Adrenal gland (tissue), 5 donors: Measurements from ENCODE around the gene SORD.

Source experiments
- POLR2A ChIP-seq, 2 donors: fragments of 450-650 bp; IDR thresholded peaks; one replicate each; pipeline ENCODE4 v1.6.1; 2017; ENCODE audit warnings: antibody characterized with exemption in 2 of 2, mild to moderate bottlenecking in 2 of 2, moderate library complexity in 1 of 2
- TF ChIP-seq, protein P1 (sequence below), 6 experiments: fragments of 450-650 bp in 4 of 6; fragments of 200-600 bp in 2 of 6; sonication (generic) in 1 of 6; IDR thresholded peaks; 1 replicate in 5 of 6; 2 replicates in 1 of 6; pipeline versions ENCODE4 v1.5.1 to v1.8.0; 2016 to 2021; ENCODE audit warnings: antibody characterized with exemption in 6 of 6, mild to moderate bottlenecking in 2 of 6, moderate library complexity in 1 of 6
- donor health status: DM: no; HTN: no; CAD: no.

GRCh38 chr15:45117308-45118130, 94.5 kb downstream of the SORD start:
- TF ChIP-seq, protein P1, sequence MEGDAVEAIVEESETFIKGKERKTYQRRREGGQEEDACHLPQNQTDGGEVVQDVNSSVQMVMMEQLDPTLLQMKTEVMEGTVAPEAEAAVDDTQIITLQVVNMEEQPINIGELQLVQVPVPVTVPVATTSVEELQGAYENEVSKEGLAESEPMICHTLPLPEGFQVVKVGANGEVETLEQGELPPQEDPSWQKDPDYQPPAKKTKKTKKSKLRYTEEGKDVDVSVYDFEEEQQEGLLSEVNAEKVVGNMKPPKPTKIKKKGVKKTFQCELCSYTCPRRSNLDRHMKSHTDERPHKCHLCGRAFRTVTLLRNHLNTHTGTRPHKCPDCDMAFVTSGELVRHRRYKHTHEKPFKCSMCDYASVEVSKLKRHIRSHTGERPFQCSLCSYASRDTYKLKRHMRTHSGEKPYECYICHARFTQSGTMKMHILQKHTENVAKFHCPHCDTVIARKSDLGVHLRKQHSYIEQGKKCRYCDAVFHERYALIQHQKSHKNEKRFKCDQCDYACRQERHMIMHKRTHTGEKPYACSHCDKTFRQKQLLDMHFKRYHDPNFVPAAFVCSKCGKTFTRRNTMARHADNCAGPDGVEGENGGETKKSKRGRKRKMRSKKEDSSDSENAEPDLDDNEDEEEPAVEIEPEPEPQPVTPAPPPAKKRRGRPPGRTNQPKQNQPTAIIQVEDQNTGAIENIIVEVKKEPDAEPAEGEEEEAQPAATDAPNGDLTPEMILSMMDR (IDR thresholded peaks at IDR 0.05) = no peak
- no peak for TF ChIP-seq POLR2A (IDR thresholded peaks at IDR 0.05)
